Femur (tissue), 1 donor: Measurements from ENCODE around the gene MOXD1.
A peak's percentile ranks its signal among the peaks of the same experiment; 100 is the strongest.

Experiments used
- DNase-seq: peaks from one replicate; pipeline ENCODE4 v3.0.0-alpha.2; 2017

MOXD1 gene

GRCh38 chr6:132400883-132401617 is at the start of gene MOXD1:
MOXD1 (minus strand) TSS chr6:132401475; CDS start chr6:132401426, 49 bp downstream.
- DNase-seq: peak; percentile 56

- no peak for DNase-seq
Observed at GRCh38 chr6:132446855-132447241, 45.6 kb upstream of the MOXD1 start.

- no peak for DNase-seq
Observed at GRCh38 chr6:132446141-132446854, 45.0 kb upstream of the MOXD1 start.

- no peak for DNase-seq
Observed at GRCh38 chr6:132445201-132445951, 44.1 kb upstream of the MOXD1 start.

- DNase-seq: no peak
Observed at GRCh38 chr6:132443206-132443605, 41.9 kb upstream of the MOXD1 start.

GRCh38 chr6:132430110-132430509 is 28.8 kb upstream of the MOXD1 start:
- no peak for DNase-seq

GRCh38 chr6:132425176-132425575 is 23.9 kb upstream of the MOXD1 start:
- no peak for DNase-seq

GRCh38 chr6:132423839-132424238 is 22.6 kb upstream of the MOXD1 start:
- DNase-seq: no peak

- DNase-seq: no peak
Observed at GRCh38 chr6:132418235-132418965, 17.1 kb upstream of the MOXD1 start.

GRCh38 chr6:132414761-132415160 is 13.5 kb upstream of the MOXD1 start:
- DNase-seq: no peak

GRCh38 chr6:132414322-132414721 is 13.0 kb upstream of the MOXD1 start:
- DNase-seq: no peak

- DNase-seq: no peak
Observed at GRCh38 chr6:132413499-132413802, 12.2 kb upstream of the MOXD1 start.

GRCh38 chr6:132412656-132413498 is 11.6 kb upstream of the MOXD1 start:
- no peak for DNase-seq

- DNase-seq: no peak
Observed at GRCh38 chr6:132411296-132411695, 10.0 kb upstream of the MOXD1 start.

- DNase-seq: no peak
Observed at GRCh38 chr6:132410830-132411229, 9.6 kb upstream of the MOXD1 start.

- no peak for DNase-seq
Observed at GRCh38 chr6:132405143-132405915, 4.1 kb upstream of the MOXD1 start.

- DNase-seq: no peak
Observed at GRCh38 chr6:132404736-132405135, 3.5 kb upstream of the MOXD1 start.

- no peak for DNase-seq
Observed at GRCh38 chr6:132404330-132404729, 3.1 kb upstream of the MOXD1 start.

- DNase-seq: no peak
Observed at GRCh38 chr6:132401618-132402285, 477 bp upstream of the MOXD1 start.

GRCh38 chr6:132400555-132400882 is 756 bp downstream of the MOXD1 start:
- no peak for DNase-seq
